Effector memory CD8-positive, alpha-beta T cell (primary cell): ENCODE results near the gene EDA.

Source experiments
- ATAC-seq: fragments of 150-1000 bp; cut with Tn5 transposase; replicated peaks from 2 replicates; pipeline ENCODE4 v1.10.0; 2021; ENCODE audit warnings: mild to moderate bottlenecking, moderate library complexity
- DNase-seq, 3 experiments: peaks; one replicate each; pipeline ENCODE4 v3.0.0; 2021
- H3K27ac Mint-ChIP-seq, 2 donors: one replicate each; pipeline ENCODE4 v1.8.0; 2022; ENCODE audit warnings: mild to moderate bottlenecking in 2 of 2, mixed read lengths in 2 of 2, moderate library complexity in 2 of 2
- H3K27me3 Mint-ChIP-seq, 2 donors: one replicate each; pipeline ENCODE4 v1.8.0; 2022; ENCODE audit warnings: mixed read lengths in 2 of 2
- H3K36me3 Mint-ChIP-seq: one replicate; pipeline ENCODE4 v1.8.0; 2022; ENCODE audit warnings: mild to moderate bottlenecking, moderate library complexity, mixed read lengths; ENCODE audit not compliant: insufficient read depth
- H3K4me1 Mint-ChIP-seq, 2 donors: one replicate each; pipeline ENCODE4 v1.8.0; 2022; ENCODE audit warnings: low read depth in 2 of 2, mixed read lengths in 2 of 2
- H3K4me3 Mint-ChIP-seq, 2 donors: one replicate each; pipeline ENCODE4 v1.8.0; 2022; ENCODE audit warnings: mild to moderate bottlenecking in 2 of 2, mixed read lengths in 2 of 2, moderate library complexity in 2 of 2
- H3K9me3 Mint-ChIP-seq, 2 donors: one replicate each; pipeline ENCODE4 v1.8.0; 2022; ENCODE audit warnings: mixed read lengths in 2 of 2

EDA gene

DNA sequence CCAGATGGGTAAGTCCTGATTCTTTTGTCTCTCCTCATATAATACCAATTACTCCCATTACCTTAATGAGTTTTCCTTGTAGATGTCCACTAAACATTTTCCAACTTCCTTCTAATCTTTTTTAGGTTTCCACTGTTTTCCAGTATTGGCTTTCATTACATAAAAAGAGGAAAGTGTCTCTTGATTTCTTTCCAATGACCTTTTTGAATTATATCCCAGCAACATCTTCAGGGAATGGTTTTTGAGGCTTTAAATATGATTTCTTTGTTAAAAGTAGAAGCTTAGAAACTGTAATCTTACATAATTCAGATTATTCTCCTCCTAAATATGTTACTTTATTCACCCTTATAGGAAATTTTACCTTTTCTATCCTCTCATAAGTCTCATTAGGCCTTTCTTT lies 298.9 kb downstream of the EDA start:
- Mint-ChIP-seq H3K27me3 (no peaks in the 10 kb centered on the region), H3K4me3 (no peak overlapping the region), H3K9me3 (no peaks in the 10 kb centered on the region), H3K4me1 (no peaks in the 10 kb centered on the region), H3K27ac (no peak overlapping the region), H3K36me3 (no peaks in the 10 kb centered on the region)
- no peak for ATAC-seq
- DNase-seq, result no peak

DNA sequence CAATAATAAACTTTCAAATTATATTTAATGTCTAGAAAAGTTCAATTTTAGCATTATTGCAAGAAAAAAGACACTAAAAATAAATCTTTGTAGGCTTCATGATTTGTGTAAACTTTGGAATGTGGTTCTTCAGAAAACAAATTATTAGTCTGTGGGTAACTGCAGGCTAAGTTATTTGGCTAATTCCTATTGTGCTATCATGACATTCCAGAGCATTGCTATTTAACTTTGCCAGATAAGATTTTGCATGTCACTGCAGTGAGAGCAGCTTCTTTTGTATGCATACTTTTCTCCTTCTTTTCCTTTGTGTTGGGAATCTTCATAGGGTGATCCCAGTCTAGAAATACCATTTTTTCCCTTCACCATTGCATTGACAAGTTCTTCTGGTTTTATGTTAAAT lies 303.8 kb downstream of the EDA start:
- Mint-ChIP-seq H3K9me3 (no peaks in the 10 kb centered on the region), H3K27ac (no peak overlapping the region), H3K4me1 (no peaks in the 10 kb centered on the region), H3K4me3 (no peak overlapping the region), H3K27me3 (no peaks in the 10 kb centered on the region), H3K36me3 (no peaks in the 10 kb centered on the region)
- DNase-seq (no peak), ATAC-seq (no peak)

DNA sequence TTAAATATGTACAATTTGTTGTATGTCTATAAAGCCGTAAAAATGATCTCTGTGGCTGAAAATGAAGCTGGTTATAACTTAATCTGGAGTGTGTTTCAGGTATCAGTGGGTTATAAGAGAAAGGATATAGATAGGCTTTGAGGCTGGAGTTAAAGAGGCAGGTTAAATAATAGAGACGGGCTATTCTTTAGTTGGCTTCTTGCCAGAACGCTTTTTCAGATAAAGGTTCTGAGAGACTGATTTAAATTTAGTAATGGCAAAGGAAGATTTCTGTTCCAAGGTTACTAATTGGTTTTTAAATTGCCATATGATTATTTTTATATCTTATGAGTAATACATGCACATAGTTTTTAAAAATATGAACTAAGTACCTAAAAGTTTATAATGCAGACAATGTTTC lies 316.4 kb downstream of the EDA start:
- no peaks in the 10 kb centered on the region for H3K4me1 Mint-ChIP-seq
- peaks cover 0 to 5% of the 10 kb centered on the region in 2 donors for H3K27me3 Mint-ChIP-seq
- DNase-seq, result no peak
- H3K27ac Mint-ChIP-seq, result no peak overlapping the region
- H3K36me3 Mint-ChIP-seq, result no peaks in the 10 kb centered on the region
- no peaks in the 10 kb centered on the region for H3K9me3 Mint-ChIP-seq
- no peak for ATAC-seq
- H3K4me3 Mint-ChIP-seq, result no peak overlapping the region

DNA sequence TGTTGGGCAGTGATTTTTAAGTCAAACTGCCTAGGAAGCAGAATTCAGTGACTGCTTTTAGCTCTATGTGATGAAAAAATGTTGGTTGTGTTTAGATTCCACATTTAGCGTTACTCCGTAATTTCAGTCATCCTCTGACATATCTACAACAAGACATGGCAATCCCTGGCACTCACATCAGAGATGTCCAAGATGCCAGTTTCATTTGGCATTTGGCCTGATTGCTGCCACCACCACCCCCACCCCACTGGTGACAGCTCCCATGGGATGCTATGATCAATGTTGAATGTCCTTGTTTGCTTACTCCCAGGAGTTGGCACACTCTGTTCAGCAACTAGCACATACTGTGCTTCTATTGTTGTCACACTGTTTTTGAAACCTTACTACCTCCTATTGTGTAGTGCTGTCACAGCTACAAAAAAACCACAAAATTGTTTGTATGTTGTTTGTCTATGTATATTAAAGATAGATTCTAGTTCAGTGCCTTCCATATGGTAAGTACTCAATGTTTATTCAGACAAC lies 332.4 kb downstream of the EDA start:
- H3K4me1 Mint-ChIP-seq, result no peaks in the 10 kb centered on the region
- ATAC-seq (no peak), DNase-seq (no peak)
- no peak overlapping the region for H3K4me3 Mint-ChIP-seq
- H3K27me3 Mint-ChIP-seq, result peaks cover 0 to 9% of the 10 kb centered on the region in 2 donors
- no peaks in the 10 kb centered on the region for H3K9me3 Mint-ChIP-seq
- H3K36me3 Mint-ChIP-seq, result no peaks in the 10 kb centered on the region
- no peak overlapping the region for H3K27ac Mint-ChIP-seq

DNA sequence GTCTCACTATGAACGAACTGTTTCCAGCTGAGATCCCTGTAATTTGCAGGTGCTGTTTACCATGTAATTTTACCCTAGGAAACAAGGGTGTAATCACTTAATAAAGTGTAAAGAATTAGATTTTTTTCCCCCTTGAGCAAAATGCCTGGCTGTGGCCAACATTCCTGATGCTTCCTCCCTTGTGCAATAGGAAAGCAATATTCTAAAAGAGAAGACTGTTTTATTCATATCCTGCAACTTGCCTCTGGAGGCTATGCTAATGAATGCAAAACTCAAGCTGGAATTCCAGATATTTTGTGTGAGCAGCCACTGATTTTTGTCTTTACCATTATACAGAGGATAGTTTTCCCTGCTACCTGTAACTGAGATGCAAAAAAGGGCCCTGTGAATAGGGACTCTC lies 335.8 kb downstream of the EDA start:
- peaks cover 0 to under 1% of the 10 kb centered on the region in 2 donors for H3K27me3 Mint-ChIP-seq
- H3K4me1 Mint-ChIP-seq, result no peaks in the 10 kb centered on the region
- DNase-seq (no peak), ATAC-seq (no peak)
- no peaks in the 10 kb centered on the region for H3K9me3 Mint-ChIP-seq
- no peak overlapping the region for H3K4me3 Mint-ChIP-seq
- no peaks in the 10 kb centered on the region for H3K36me3 Mint-ChIP-seq
- no peak overlapping the region for H3K27ac Mint-ChIP-seq

DNA sequence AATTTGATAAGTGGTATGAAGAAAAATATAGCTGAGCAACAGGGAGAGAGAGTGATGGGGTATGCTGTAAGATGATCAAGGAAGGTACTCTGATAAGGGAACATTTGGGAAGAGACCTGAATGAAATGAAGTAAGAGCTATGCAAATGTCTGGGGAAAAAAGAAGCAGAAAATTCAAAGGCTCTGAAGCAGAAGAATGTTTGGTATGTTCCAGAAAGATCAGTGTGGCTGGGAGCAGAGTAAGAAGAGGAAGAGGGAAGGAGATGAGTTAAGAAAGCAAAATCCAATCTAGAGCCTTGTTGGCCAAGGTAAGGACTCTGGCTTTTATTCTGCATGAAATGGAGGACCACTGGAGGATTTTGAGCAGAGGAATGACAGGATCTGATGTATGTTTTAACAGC lies 343.8 kb downstream of the EDA start:
- H3K36me3 Mint-ChIP-seq, result no peaks in the 10 kb centered on the region
- no peak overlapping the region for H3K27ac Mint-ChIP-seq
- H3K27me3 Mint-ChIP-seq, result no peaks in the 10 kb centered on the region
- DNase-seq, result no peak
- H3K4me3 Mint-ChIP-seq, result no peak overlapping the region
- H3K4me1 Mint-ChIP-seq, result no peaks in the 10 kb centered on the region
- ATAC-seq, result no peak
- no peaks in the 10 kb centered on the region for H3K9me3 Mint-ChIP-seq

DNA sequence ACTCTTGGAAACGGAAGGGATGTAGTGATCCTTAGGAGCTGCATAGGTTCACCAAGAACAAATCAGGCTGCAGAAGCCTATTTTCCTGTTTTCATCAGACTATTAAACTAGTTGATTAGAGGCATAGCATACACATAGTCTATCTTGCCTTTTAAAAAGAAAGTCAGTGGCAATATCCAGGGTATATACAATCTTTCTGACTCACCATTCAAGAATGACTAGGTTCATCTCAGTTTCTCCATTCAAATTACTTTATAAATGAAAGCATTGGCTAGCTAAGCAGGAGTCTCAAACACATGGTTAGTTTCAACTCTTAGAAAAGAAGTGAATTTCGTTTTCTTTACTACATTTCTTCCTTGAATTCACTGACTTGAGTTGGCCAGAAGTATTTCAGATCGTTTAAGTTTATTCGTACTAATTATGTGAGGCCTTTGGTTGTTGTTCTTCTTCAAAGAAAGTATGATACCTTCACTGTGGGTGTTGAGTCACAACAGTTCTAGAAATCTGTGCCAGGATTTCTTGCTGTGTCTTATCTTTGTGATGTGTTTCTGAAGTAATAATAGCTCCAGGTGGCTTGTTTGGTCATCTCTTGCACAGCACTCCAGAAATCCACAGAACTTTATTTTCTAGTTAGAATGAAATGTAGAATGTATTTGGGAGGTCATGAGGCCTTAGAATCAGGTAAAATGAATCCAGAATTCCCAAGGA lies 345.6 kb downstream of the EDA start:
- no peaks in the 10 kb centered on the region for H3K27me3 Mint-ChIP-seq
- H3K27ac Mint-ChIP-seq, result no peak overlapping the region
- H3K36me3 Mint-ChIP-seq, result no peaks in the 10 kb centered on the region
- H3K4me1 Mint-ChIP-seq, result no peaks in the 10 kb centered on the region
- no peak overlapping the region for H3K4me3 Mint-ChIP-seq
- no peaks in the 10 kb centered on the region for H3K9me3 Mint-ChIP-seq
- ATAC-seq (no peak), DNase-seq (no peak)

DNA sequence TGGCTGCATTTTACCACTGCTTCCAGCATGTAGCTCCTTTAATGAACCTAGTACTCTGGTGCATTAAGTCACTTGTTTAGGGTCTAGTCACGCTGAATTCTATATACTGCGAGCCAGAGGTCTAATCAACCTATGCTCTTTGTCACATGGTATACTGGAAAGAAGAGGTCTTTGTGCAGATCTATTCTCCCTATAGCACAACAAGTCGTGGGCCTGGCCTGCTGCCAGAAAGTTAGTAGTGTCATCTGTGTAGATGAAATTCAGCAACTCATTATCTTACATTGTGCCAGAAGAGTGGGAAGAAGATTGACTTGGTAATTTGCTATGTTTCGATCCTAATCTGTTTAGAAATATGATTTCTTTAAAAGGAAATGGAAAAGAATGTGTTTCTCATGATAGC lies 353.0 kb downstream of the EDA start:
- Mint-ChIP-seq H3K27ac (no peak overlapping the region), H3K4me3 (no peak overlapping the region), H3K27me3 (no peaks in the 10 kb centered on the region), H3K9me3 (no peaks in the 10 kb centered on the region), H3K36me3 (no peaks in the 10 kb centered on the region), H3K4me1 (no peaks in the 10 kb centered on the region)
- no peak for DNase-seq
- ATAC-seq, result no peak

DNA sequence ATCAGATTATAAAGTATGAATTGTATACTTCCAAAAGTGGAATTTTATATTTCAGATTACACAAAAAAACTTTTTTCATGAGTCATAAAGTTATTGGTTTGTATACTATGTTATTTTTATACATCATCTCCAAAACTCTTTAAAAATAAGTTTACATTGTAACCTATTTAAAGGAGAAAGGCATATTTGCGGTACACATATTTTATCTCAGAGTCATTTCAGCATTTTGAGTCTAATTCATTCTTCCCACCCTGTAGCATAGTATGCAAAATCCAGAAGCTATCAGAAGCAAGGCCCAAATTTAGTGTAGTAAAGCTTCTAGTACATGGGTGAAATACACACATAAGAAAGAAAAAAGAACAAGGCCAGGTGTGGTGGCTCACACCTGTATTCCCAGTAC lies 353.5 kb downstream of the EDA start:
- no peaks in the 10 kb centered on the region for H3K36me3 Mint-ChIP-seq
- H3K4me3 Mint-ChIP-seq, result no peak overlapping the region
- H3K27me3 Mint-ChIP-seq, result no peaks in the 10 kb centered on the region
- no peaks in the 10 kb centered on the region for H3K4me1 Mint-ChIP-seq
- H3K27ac Mint-ChIP-seq, result no peak overlapping the region
- ATAC-seq (no peak), DNase-seq (no peak)
- H3K9me3 Mint-ChIP-seq, result no peaks in the 10 kb centered on the region

DNA sequence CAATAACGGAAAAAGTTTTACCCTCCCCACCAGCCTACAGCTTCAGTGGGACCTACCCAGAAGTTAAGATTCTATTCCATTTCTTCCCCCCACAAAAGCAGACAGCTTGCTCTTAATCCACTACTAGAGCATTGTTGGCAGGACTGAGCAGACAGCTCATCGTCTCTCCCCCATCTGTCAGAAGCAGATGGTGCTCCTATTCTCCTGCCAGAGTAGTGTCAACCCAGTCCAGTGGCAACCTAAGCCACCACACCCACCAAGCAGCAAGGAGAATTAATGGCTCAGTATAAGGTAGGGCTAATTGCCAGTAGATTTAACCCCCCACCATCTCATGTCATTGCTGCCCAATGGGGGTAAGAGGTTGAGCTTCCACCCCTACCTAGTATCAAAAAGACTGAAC lies 371.8 kb downstream of the EDA start:
- Mint-ChIP-seq H3K36me3 (peaks cover 3% of the 10 kb centered on the region), H3K4me3 (no peak overlapping the region)

DNA sequence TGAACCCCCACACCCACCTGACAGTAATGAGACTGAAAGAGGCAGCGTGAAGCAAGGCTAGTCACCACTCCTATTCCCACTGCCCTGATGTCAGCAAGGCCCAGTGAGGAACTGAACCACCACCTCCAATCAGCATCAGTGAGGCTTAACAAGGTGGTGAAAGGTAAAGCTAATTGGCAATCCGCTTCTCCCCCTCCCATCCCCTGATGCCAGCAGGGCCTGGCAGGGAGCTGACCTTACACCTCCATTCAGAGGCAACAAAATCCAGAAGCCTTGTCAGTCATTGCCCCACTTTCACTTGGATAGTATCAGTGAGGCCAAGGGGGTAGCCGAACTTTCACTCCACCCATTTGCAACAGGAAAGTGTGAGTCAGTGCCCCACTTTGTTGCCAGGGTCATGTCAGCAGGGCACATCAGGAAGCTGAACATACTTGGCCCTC lies 373.1 kb downstream of the EDA start:
- peak; percentile 95 for ATAC-seq
- no peaks in the 10 kb centered on the region for H3K27me3 Mint-ChIP-seq
- peaks cover 0 to 4% of the 10 kb centered on the region in 2 donors for H3K4me1 Mint-ChIP-seq

More for the DNA sequence above, 371.8 kb downstream of the EDA start:
- ATAC-seq (no peak), DNase-seq (no peak)
- H3K27ac Mint-ChIP-seq, result no peak overlapping the region
- H3K9me3 Mint-ChIP-seq, result no peaks in the 10 kb centered on the region
- peaks cover 0 to 4% of the 10 kb centered on the region in 2 donors for H3K4me1 Mint-ChIP-seq
- H3K27me3 Mint-ChIP-seq, result no peaks in the 10 kb centered on the region

DNA sequence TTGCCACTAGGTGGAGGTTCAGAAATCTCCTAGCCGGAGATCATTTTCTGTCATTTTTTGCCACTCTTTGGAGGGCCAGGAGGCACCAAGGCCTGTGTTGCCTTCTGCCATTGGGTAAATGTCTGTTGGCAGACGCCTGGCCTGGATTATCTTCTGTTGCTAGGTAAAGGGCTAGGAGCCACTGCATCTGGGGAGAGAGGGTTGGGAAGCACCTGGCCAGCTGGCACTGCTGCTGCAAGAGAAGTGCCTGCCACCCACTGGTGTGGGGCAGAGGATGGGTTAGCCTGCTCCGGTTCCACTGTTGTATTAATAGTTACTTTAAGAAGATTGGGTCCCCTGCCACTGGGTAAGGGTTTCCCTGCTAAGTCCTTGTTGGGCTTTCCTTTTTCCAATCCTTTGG lies 375.8 kb downstream of the EDA start:
- H3K4me3 Mint-ChIP-seq, result no peak overlapping the region
- peaks cover 3% of the 10 kb centered on the region for H3K36me3 Mint-ChIP-seq

More for the DNA sequence above, 373.1 kb downstream of the EDA start:
- no peak overlapping the region for H3K4me3 Mint-ChIP-seq
- peak in 2 of 3 experiments; percentile 9 to 15 for DNase-seq
- H3K9me3 Mint-ChIP-seq, result no peaks in the 10 kb centered on the region
- peak overlapping the region in 1 of 2 donors; percentile 8 for H3K27ac Mint-ChIP-seq
- H3K36me3 Mint-ChIP-seq, result peaks cover 3% of the 10 kb centered on the region

DNA sequence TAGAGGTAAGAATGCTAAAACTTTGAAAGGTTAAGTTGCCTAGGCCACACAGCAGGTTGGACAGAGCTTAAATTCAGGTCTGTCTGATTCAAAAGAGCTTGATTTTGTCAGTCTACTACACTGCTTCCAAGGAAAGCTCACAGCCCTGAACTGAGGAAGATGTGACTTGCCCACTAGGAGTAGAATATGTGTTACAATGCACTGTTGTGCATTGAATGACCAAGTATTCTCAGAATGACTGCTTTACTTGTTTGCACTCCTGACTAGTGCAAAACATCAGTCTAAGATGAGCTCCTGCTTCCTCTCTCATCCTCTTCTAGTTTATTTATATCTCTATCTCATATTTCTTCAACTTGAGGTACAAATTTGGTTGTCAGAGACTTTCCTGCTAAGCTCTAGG lies 377.6 kb downstream of the EDA start:
- ATAC-seq (no peak), DNase-seq (no peak)
- Mint-ChIP-seq H3K27me3 (peaks cover 0 to 7% of the 10 kb centered on the region in 2 donors), H3K36me3 (no peaks in the 10 kb centered on the region), H3K4me1 (no peaks in the 10 kb centered on the region), H3K4me3 (no peak overlapping the region), H3K27ac (no peak overlapping the region), H3K9me3 (no peaks in the 10 kb centered on the region)

More for the DNA sequence above, 375.8 kb downstream of the EDA start:
- no peak for ATAC-seq
- H3K4me1 Mint-ChIP-seq, result peaks cover 0 to 4% of the 10 kb centered on the region in 2 donors
- peaks cover 0 to 3% of the 10 kb centered on the region in 2 donors for H3K27me3 Mint-ChIP-seq
- no peak overlapping the region for H3K27ac Mint-ChIP-seq
- H3K9me3 Mint-ChIP-seq, result no peaks in the 10 kb centered on the region
- DNase-seq, result no peak

DNA sequence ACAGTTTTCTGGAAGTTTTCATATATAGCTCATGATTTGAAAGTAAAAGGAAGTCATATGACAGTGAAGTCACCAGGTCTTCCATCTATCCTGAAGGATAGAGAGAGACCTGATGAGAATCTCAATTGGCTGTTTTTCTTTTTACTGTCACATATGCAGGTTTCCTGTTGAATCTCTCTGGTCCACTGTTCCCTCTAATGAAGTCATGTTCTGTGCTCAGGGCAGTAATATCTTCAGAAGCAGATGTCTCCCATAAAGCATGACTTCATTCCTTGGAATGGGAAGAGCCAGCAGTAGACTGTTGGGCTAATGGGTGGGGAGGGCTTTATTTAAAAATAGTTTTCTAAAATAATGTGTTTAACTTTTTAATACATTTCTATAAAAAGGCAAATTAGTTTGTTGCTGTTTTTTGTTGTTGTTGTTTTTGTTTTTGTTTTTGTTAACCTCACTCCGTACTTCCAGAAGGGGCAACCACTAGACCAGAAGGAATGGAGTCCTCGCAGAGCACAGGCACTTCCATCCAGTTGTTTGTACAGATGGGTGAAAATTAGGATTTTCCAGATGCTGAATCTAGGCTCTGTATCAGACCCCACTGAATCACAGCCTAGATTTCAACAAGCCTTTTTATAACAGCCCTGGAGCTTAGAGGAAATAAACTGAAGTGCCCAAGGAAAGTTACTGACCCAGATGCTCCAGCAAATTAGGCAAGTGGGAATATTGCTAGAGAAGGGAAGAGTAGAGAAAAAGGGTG lies 379.6 kb downstream of the EDA start:
- H3K36me3 Mint-ChIP-seq, result peaks cover 3% of the 10 kb centered on the region
- ATAC-seq, result no peak
- no peak for DNase-seq
- H3K27ac Mint-ChIP-seq, result no peak overlapping the region
- H3K4me1 Mint-ChIP-seq, result no peaks in the 10 kb centered on the region
- H3K27me3 Mint-ChIP-seq, result peaks cover 0 to 7% of the 10 kb centered on the region in 2 donors
- no peak overlapping the region for H3K4me3 Mint-ChIP-seq
- H3K9me3 Mint-ChIP-seq, result no peaks in the 10 kb centered on the region
